H1 (cell line): ENCODE measurements around the gene MEI1. TPM values are rescaled to one million over a fixed set of nuclear protein-coding genes. Genes with fewer than 3 reads are reported as not detected.

Experiments
- CTCF ChIA-PET: fragments of 300-600 bp; sonication (Branson Sonifier 250); formaldehyde crosslinking; loops from one replicate; lab custom pipeline; 2021; ENCODE audit not compliant: partially characterized antibody; lab: Charles Lee
- POLR2A ChIA-PET: fragments of 300-600 bp; sonication (Branson Sonifier 250); formaldehyde crosslinking; loops from one replicate; lab custom pipeline; 2021; ENCODE audit warnings: inconsistent platforms; ENCODE audit not compliant: partially characterized antibody; lab: Charles Lee
- DNase-seq, 2 experiments: peaks; one replicate each; pipeline versions ENCODE4 v3.0.0 to v3.0.0-alpha.2; 2010 to 2022; ENCODE audit warnings: low spot score in 2 of 2, low read depth in 1 of 2, mixed read lengths in 1 of 2
- FAIRE-seq: peaks from 2 replicates; lab custom pipeline; 2011; peaks lifted over from hg19 to GRCh38; lab: Jason Lieb, UNC
- H2AFZ ChIP-seq: 2 replicates; pipeline ENCODE4 v1.8.1; 2012; ENCODE audit warnings: low read length, inconsistent platforms
- H2AK5ac ChIP-seq: 2 replicates; pipeline ENCODE4 v1.6.1; 2013; ENCODE audit warnings: low read depth, low read length
- H2BK120ac ChIP-seq: replicated peaks from 2 replicates; pipeline ENCODE3; 2013; ENCODE audit warnings: low read depth, low read length, inconsistent platforms
- H2BK12ac ChIP-seq: 2 replicates; pipeline ENCODE4 v1.6.1; 2013; ENCODE audit warnings: low read depth, low read length
- H2BK15ac ChIP-seq: 2 replicates; pipeline ENCODE4 v1.6.1; 2013; ENCODE audit warnings: low read length
- H2BK20ac ChIP-seq: 2 replicates; pipeline ENCODE4 v1.6.1; 2013; ENCODE audit warnings: low read length
- H2BK5ac ChIP-seq: 2 replicates; pipeline ENCODE4 v1.6.1; 2013; ENCODE audit warnings: low read depth, low read length
- H3K14ac ChIP-seq: 2 replicates; pipeline ENCODE4 v1.6.1; 2013; ENCODE audit warnings: inconsistent platforms; ENCODE audit not compliant: insufficient read length
- H3K18ac ChIP-seq: 2 replicates; pipeline ENCODE4 v1.6.1; 2013; ENCODE audit warnings: low read length; ENCODE audit errors: extremely low read depth
- H3K23ac ChIP-seq: 2 replicates; pipeline ENCODE4 v1.6.1; 2013; ENCODE audit warnings: inconsistent platforms; ENCODE audit not compliant: insufficient read length
- H3K23me2 ChIP-seq: 2 replicates; pipeline ENCODE4 v1.6.1; 2013; ENCODE audit warnings: low read depth, low read length
- H3K27ac ChIP-seq: 2 replicates; pipeline ENCODE4 v1.6.1; 2011; ENCODE audit warnings: low read depth, low read length, inconsistent platforms
- H3K27me3 ChIP-seq, 4 experiments: replicated peaks in 1 of 4; 1 replicate in 1 of 4; 2 replicates in 3 of 4; pipeline versions ENCODE4 v1.6.1 to v1.8.1; 2011 to 2013; ENCODE audit warnings: low read length in 3 of 4, mild to moderate bottlenecking in 3 of 4, inconsistent platforms in 2 of 4, mixed read lengths in 2 of 4, moderate library complexity in 1 of 4; ENCODE audit not compliant: control insufficient read depth in 3 of 4, insufficient read depth in 3 of 4; ENCODE audit errors: extremely low read depth in 1 of 4
- H3K36me3 ChIP-seq, 4 experiments: 2 replicates each; pipeline versions ENCODE4 v1.6.1 to v1.8.1; 2011 to 2013; ENCODE audit warnings: mild to moderate bottlenecking in 4 of 4, low read length in 3 of 4, moderate library complexity in 2 of 4, control low read depth in 1 of 4, inconsistent platforms in 1 of 4; ENCODE audit not compliant: insufficient read depth in 4 of 4, control insufficient read depth in 2 of 4
- H3K4ac ChIP-seq: replicated peaks from 2 replicates; pipeline ENCODE3; 2013; ENCODE audit warnings: low read length, low read depth, mixed read lengths, inconsistent platforms; ENCODE audit not compliant: insufficient read length
- H3K4me1 ChIP-seq, 4 experiments: replicated peaks in 1 of 4; 1 replicate in 1 of 4; 2 replicates in 3 of 4; pipeline versions ENCODE4 v1.6.1 to v1.8.1; 2011 to 2013; ENCODE audit warnings: low read length in 3 of 4, inconsistent platforms in 2 of 4, mixed read lengths in 1 of 4; ENCODE audit not compliant: insufficient read depth in 4 of 4, control insufficient read depth in 3 of 4
- H3K4me2 ChIP-seq, 2 experiments: 2 replicates each; pipeline versions ENCODE4 v1.6.1 to v1.8.1; 2011 to 2013; ENCODE audit warnings: low read depth in 2 of 2, low read length in 2 of 2, control low read depth in 1 of 2, inconsistent platforms in 1 of 2, mild to moderate bottlenecking in 1 of 2; ENCODE audit not compliant: insufficient read depth in 1 of 2
- H3K4me3 ChIP-seq, 4 experiments: fragments of 200-600, 300-600 bp in 1 of 4; sonication (generic), shearing (Covaris generic), sonication (Bioruptor Twin) in 1 of 4; 2 replicates each; pipeline versions ENCODE4 v1.5.1 to v1.8.1; 2011 to 2016; ENCODE audit warnings: low read length in 4 of 4, low read depth in 3 of 4, control low read depth in 2 of 4, inconsistent platforms in 2 of 4, mild to moderate bottlenecking in 2 of 4, mixed read lengths in 1 of 4, moderate library complexity in 1 of 4; ENCODE audit not compliant: insufficient read depth in 2 of 4; ENCODE audit errors: extremely low read depth in 1 of 4
- H3K56ac ChIP-seq: replicated peaks from 2 replicates; pipeline ENCODE3; 2013; ENCODE audit warnings: low read depth, mild to moderate bottlenecking, mixed read lengths, low read length, inconsistent platforms; ENCODE audit not compliant: insufficient read length
- H3K79me1 ChIP-seq: 2 replicates; pipeline ENCODE4 v1.6.1; 2013; ENCODE audit warnings: low read depth, low read length, control low read depth
- H3K79me2 ChIP-seq, 2 experiments: 2 replicates each; pipeline versions ENCODE4 v1.6.1 to v1.8.1; 2012 to 2013; ENCODE audit warnings: low read length in 2 of 2, mild to moderate bottlenecking in 2 of 2, inconsistent platforms in 1 of 2; ENCODE audit not compliant: insufficient read depth in 2 of 2, control insufficient read depth in 1 of 2
- H3K9ac ChIP-seq, 4 experiments: replicated peaks in 1 of 4; 1 replicate in 1 of 4; 2 replicates in 3 of 4; pipeline versions ENCODE4 v1.6.1 to v1.8.1; 2011 to 2013; ENCODE audit warnings: low read depth in 3 of 4, low read length in 3 of 4, control low read depth in 2 of 4, mild to moderate bottlenecking in 2 of 4, moderate library complexity in 2 of 4, inconsistent platforms in 1 of 4; ENCODE audit errors: extremely low read depth in 1 of 4
- H3K9me3 ChIP-seq, 2 experiments: 2 replicates each; pipeline versions ENCODE4 v1.6.1 to v1.8.1; 2012 to 2013; ENCODE audit warnings: mild to moderate bottlenecking in 2 of 2, moderate library complexity in 2 of 2, control low read depth in 1 of 2, inconsistent platforms in 1 of 2, low read depth in 1 of 2, low read length in 1 of 2, mixed read lengths in 1 of 2; ENCODE audit not compliant: insufficient read depth in 2 of 2
- H4K20me1 ChIP-seq, 2 experiments: replicated peaks in 1 of 2; 2 replicates each; pipeline versions ENCODE3 to v1.8.1; 2011 to 2013; ENCODE audit warnings: inconsistent platforms in 2 of 2, low read length in 2 of 2, mild to moderate bottlenecking in 1 of 2; ENCODE audit not compliant: insufficient read depth in 2 of 2, control insufficient read depth in 1 of 2
- H4K5ac ChIP-seq: 2 replicates; pipeline ENCODE4 v1.6.1; 2013; ENCODE audit warnings: low read length, low read depth, mixed read lengths, inconsistent platforms; ENCODE audit not compliant: insufficient read length
- H4K8ac ChIP-seq: 2 replicates; pipeline ENCODE4 v1.8.0; 2013; ENCODE audit warnings: mild to moderate bottlenecking, moderate library complexity, low read length, inconsistent platforms; ENCODE audit not compliant: insufficient read depth; ENCODE audit errors: extremely low read depth
- H4K91ac ChIP-seq: replicated peaks from 2 replicates; pipeline ENCODE3; 2013; ENCODE audit warnings: low read length, mixed read lengths, inconsistent platforms; ENCODE audit not compliant: insufficient read length
- SIN3A ChIP-seq, 2 experiments: IDR thresholded peaks in 1 of 2; conservative IDR thresholded peaks in 1 of 2; 2 replicates each; pipeline ENCODE4 v1.6.1; 2011 to 2012; ENCODE audit warnings: low read length in 2 of 2, improper control_type of control experiment in 1 of 2, low read depth in 1 of 2, mild to moderate bottlenecking in 1 of 2
- WGBS, 2 experiments: shearing (Covaris generic) in 1 of 2; methylation state at CpG; one replicate each; pipeline versions ENCODE4 v1.1.6 to v1.1.7; 2013 to 2015; ENCODE audit warnings: low lambda C conversion rate in 2 of 2, mixed read lengths in 2 of 2, inconsistent platforms in 1 of 2, low coverage in 1 of 2, missing lambda C conversion rate in 1 of 2; ENCODE audit not compliant: insufficient replicate concordance in 2 of 2, insufficient coverage in 1 of 2, insufficient read length in 1 of 2; ENCODE audit errors: extremely low coverage in 1 of 2, missing lambda C conversion rate in 1 of 2; 5-methylcytosine and 5-hydroxymethylcytosine counted together
- polyA plus RNA-seq, 7 experiments: library from polyadenylated mRNA; depleted of rRNA in 3 of 7; stranded (reverse) in 5 of 7; unstranded in 2 of 7; fragments of >200 nt in 5 of 7; fragments of 200-250 nt in 2 of 7; gene quantifications; 1 replicate in 5 of 7; 2 replicates in 1 of 7; 4 replicates in 1 of 7; pipeline versions ENCODE4 v1.2.1 to v1.2.3, GENCODE V29; 2011 to 2013; ENCODE audit warnings: missing spikeins in 2 of 7, mixed read lengths in 2 of 7
- total RNA-seq: library from RNA; stranded (reverse); fragmentation: NEBNext Ultra II Directional; extraction: Animal tissue kit (Norgen Biotek cat#: 25700); gene quantifications from 2 replicates; pipeline ENCODE4 v1.2.1, GENCODE V29; 2021
- TF ChIP-seq, protein P1 (sequence below): IDR thresholded peaks from 2 replicates; pipeline ENCODE4 v1.6.1; 2011; ENCODE audit warnings: low read depth, mild to moderate bottlenecking, low read length; ENCODE audit not compliant: insufficient read depth

Gene MEI1
- total and polyA plus RNA-seq, 2 of the 8 experiments (the other 6 are each of a cell fraction or from before 2014, with no cell fraction given), result 0.27 to 0.54 TPM

DNA sequence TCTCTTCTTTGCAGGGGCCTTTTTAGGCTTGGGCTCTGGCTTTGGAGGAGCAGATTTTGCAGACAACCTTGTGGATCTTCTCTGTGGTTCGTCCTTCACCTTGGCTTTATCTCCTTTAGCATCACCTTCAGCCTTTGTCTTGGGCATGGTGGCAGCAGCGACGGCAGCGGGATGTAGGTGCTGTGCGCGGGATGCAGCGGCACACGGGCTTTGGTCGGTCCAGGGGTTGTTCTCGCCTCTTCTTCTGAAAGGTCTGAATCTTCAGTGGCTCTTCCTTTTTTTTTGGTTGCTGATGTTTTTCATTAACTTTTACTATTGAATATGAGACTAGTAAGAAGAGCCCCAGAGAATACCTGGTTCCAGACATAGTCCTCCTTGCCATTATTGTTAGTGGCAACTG lies 10.0 kb downstream of the MEI1 start:
- Histone ChIP-seq H4K8ac (no peak overlapping the region), H2BK15ac (no peak overlapping the region), H2AFZ (no peak overlapping the region), H3K27me3 (no peaks in the 10 kb centered on the region; a peak in 2 of 7 replicates), H3K9ac (no peak overlapping the region), H3K56ac (no peak overlapping the region), H4K5ac (no peak overlapping the region), H4K20me1 (no peaks in the 10 kb centered on the region), H3K9me3 (no peaks in the 10 kb centered on the region), H3K4me3 (no peak overlapping the region), H3K36me3 (no peaks in the 10 kb centered on the region), H2BK120ac (no peak overlapping the region), H2BK5ac (no peak overlapping the region), H3K23me2 (no peaks in the 10 kb centered on the region), H3K79me1 (no peaks in the 10 kb centered on the region), H3K4ac (no peak overlapping the region), H3K79me2 (no peaks in the 10 kb centered on the region), H3K27ac (no peak overlapping the region), H2AK5ac (no peak overlapping the region), H3K18ac (no peak overlapping the region), H3K4me1 (no peaks in the 10 kb centered on the region), H2BK12ac (no peak overlapping the region), H4K91ac (no peak overlapping the region), H3K14ac (no peak overlapping the region), H3K23ac (no peak overlapping the region)
- DNase-seq, result no peak
- no peak for FAIRE-seq
- CTCF ChIA-PET, result interaction anchor here (4.4 kb wide), 1 partner anchor 12 kb away, joined by 28 read pairs; no protein-coding TSS in a partner anchor
- POLR2A ChIA-PET, result interaction anchor here (0.6 kb wide), 1 partner anchor 11 kb away, joined by 3 read pairs; no protein-coding TSS in a partner anchor
- 94% methylated on average over 10 of the region's 10 CpGs; no CpG with 5 or more reads in 1 of the 2 experiments for WGBS, 2 experiments
- TF ChIP-seq, protein P1, sequence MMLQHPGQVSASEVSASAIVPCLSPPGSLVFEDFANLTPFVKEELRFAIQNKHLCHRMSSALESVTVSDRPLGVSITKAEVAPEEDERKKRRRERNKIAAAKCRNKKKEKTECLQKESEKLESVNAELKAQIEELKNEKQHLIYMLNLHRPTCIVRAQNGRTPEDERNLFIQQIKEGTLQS, result no peak
- TF ChIP-seq SIN3A (conservative IDR thresholded peaks at IDR 0.05 in 1 of 2, IDR thresholded peaks at IDR 0.05 in 1 of 2; ENCODE audit: low read depth in 1 of 2, low read length in 2 of 2), result no peak
- TF ChIP-seq, all 59 proteins: peak for 0
- no peak overlapping the region for H3K4me2 ChIP-seq
- no peak overlapping the region for H2BK20ac ChIP-seq
